Measurements from ENCODE around the gene ALKBH3.

Gene ALKBH3

DNA sequence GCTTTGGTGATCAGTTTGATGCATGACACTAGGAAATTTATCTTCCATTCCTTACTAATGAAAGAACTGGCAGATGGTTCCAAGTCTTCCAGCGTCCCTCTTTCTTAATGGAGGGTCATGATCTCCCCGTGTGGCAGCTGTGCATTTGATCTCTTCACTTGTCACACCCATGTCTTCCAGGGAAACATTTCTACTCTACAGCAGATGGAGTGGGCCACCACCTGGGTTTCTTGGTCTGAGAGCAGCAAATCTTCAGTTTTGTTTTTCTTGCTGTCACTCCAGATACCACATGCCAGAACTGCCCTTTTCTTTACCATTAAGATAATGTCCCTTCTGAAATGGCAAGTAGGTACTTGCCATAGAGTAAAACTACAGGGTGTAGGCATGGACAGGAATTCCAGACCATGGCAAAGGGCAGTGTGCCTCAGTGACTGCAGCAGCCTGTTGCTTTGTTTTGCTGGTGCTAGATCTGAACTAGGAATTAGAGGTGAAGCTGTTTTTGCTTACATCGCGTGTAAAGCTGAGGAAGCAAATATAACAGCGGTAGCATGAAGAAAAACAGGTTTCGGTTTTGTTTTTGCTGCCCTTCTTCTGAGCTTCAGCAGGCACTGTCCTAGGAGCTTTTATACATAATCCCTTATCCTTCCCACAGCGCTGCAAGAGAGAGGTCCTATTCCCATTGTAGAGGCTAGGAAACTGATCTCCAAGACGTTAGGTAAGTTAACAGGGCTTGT lies 41.1 kb downstream of the ALKBH3 start:
- DNase-seq (ENCODE audit: low spot score) (no peak), FAIRE-seq (no peak)

- DNase-seq (ENCODE audit: low spot score) (no peak), FAIRE-seq (no peak)
Measured at GRCh38 chr11:43922295-43922648, 41.6 kb downstream of the ALKBH3 start.

DNA sequence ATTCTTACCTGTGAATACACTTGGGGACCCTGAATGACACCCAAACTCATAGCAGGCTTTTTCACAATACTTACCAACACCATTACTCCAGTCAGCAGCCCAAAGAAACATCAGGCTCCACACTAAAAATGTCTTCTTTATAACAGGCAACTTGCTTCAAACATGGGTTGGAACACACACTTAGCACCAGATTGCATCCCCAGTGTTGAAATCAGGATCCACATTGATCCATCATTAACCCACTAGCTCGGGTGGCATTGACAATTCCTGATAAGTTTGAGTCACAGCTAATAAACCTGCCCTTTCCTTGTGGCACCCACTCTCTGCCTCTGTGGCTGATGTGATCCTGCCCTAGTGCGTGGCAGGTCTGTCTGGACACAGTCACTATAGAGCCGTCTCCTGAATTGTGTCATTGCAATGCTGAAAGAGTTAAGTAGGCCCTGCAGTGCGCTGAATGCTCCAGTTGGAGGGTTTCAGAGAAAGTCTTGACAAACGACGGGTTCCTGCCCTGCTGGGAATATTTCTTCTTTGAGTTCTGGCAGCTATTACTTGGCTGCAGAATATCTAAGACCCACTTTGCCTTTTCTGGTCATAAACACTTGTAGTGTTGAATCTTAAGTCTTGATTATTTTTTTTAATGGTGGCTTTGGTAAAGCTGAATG lies 42.2 kb downstream of the ALKBH3 start:
- DNase-seq (ENCODE audit: low spot score) (no peak), FAIRE-seq (no peak)

- FAIRE-seq: no peak
- DNase-seq (ENCODE audit: low spot score): no peak
Measured at GRCh38 chr11:43923406-43924111, 42.9 kb downstream of the ALKBH3 start.

DNA sequence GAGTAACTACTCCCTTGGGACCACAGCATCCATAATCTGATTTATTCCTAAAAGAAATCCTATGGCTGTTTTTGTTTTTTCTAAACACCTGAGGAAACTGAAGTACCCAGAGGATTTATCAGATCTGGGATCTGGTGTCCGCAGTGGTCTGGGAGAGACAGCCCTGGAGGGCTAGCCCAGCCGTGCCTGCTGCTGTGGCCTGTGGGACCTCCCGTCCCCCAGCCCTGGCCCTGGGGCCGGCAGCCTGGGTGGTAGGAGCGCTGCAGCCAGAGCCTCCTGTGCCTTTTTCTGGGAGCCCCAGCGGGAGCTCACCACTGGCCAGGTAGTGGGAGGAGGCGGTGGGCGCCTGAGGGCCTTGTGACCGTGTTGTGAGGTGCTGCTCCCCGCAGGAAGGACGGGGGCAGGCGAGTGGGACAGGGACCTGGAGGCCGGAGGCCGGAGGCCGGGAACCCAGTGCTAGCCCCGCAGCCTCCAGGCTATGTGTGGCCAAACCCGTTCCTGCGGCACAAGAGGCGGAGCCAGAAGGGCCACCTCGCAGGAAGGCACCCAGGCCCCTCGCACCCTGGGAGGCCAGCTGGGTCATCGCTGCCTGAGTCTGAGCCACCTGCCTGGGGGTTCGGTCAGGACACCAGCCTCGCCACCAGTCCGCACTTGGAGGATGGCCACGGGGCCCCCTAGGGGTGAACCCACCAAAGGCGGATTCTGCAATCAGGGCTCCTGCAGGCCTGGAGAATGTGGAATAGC lies 43.7 kb downstream of the ALKBH3 start:
- FAIRE-seq: no peak
- no peak for DNase-seq (ENCODE audit: low spot score)

GRCh38 chr11:43925063-43925931 lies 44.7 kb downstream of the ALKBH3 start:
- no peak for FAIRE-seq

DNA sequence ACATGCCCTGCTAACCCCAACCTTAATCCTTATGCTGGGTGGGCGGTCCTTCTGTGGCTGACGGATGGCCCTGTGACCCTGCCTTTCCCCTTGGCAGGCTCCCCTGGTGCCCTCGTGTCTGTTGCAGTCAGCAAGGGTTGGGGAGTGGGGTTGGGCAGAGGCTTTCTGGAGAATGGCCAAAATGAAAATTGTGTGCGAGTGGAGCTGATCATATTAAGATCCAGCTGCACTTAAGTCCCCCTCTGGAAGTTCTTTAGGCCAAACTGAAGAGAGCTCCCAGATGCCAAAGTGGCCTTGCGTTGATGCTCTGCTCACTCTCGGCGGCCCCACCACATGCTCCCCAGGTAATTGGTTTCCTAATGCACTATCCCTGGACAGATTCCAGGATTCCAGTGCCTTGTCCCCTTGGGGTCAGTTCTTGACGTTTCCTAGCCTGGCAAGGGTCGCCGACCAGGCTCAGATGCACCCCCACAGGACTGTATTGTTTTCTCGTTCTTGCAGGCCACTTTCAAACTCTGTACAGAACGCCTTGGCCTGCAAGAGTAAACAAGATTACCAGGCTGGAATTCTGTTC lies 45.4 kb downstream of the ALKBH3 start:
- DNase-seq (ENCODE audit: low spot score): no peak
- no peak for FAIRE-seq

More at GRCh38 chr11:43925063-43925931, 44.7 kb downstream of the ALKBH3 start:
- no peak for DNase-seq (ENCODE audit: low spot score)

DNA sequence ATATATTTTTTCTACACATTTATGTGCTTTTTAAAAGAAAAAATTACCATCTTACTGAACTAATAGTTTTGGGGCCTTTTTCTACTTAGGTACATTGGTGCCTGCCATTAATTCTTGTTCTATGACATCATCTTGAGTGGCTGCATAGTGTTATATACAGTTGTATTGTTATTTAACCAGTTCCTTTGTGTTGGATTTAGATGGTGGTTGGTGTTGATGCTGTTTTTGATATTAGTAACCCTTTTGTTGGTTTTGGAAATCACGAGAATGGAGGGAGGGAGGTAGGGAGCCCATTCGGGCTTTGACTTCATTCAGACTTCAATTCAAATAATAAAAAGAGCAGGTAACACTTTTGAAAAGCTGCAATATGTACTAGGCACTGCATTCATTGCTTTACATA lies 46.4 kb downstream of the ALKBH3 start:
- DNase-seq (ENCODE audit: low spot score) (no peak), FAIRE-seq (no peak)

DNA sequence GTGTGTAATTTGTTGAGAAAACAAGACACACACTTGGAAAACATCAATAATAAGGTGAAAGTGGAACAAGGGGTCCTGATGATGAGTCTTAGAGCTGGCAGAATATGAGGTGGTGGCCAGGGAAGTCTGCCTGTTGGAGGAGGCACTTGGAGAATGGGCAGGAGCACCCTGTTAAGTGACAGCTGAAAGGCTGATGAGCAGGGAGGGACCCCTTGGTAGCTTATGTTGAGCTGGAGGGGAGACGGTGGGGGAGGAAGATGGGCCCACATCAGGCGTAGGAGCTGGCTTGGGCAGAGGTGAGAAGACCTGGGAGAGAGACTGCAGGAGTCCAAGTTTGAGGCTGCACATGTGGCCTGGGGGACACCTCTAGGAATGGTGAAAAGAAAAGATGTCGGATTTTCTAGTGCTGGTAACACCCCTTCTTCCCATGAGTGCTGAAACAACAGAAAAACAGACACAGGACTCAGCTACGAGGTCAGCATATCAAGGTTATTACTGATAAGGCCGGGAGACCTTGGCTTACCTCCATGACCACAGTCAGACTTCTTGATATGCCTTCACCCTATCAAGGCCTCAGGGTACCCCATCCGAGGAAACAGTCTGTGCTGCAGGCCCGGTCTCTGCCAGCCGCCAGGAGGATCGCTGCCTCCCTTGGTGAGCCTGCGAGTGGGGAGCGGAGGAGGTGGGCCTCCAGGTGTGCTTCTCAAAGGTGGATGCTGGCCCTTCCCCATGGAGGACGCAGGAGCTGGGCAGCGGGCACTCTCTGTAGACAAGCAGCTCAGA lies 47.5 kb downstream of the ALKBH3 start:
- no peak for DNase-seq (ENCODE audit: low spot score)
- no peak for FAIRE-seq

GRCh38 chr11:43928721-43929120 lies 48.1 kb downstream of the ALKBH3 start:
- DNase-seq (ENCODE audit: low spot score) (no peak), FAIRE-seq (no peak)

GRCh38 chr11:43930868-43931716 lies 50.5 kb downstream of the ALKBH3 start:
- no peak for DNase-seq (ENCODE audit: low spot score)
- no peak for FAIRE-seq

DNA sequence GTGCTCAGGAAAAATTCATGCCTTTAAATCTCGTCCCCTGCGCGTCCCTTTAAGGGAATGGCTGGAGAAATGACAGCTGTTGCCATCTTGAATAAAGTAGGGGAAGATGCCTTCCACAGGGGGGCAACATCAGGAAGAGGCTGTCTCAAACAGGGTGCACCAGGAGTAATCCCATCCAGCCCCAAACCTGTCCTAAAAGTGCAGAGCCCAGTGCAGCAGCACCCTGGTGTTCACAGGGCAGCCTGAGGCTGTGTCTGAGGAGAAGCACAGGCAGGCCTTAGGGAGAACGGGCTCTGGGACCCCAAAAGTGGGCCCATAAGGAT lies 51.0 kb downstream of the ALKBH3 start:
- no peak for FAIRE-seq
- DNase-seq (ENCODE audit: low spot score): no peak

DNA sequence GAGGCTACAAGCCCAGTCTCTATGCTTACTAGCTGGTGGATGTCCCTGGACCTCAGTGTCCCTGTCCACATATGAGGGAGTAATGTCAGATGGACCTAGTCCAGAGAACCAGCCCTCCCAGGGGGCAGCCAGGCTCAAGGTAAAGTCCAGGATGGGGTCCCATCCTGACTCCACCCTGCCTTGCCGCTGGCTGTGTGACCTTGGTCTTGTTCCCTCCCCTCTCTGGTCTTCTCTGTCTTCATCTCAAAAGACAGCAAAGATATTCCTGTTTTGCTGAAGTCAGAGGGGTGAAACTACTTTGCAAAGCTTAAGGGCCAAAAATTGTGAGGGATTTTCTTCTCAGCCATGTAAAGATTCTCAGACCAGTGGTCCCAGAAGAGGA lies 52.6 kb downstream of the ALKBH3 start:
- FAIRE-seq (no peak), DNase-seq (ENCODE audit: low spot score) (no peak)

DNA sequence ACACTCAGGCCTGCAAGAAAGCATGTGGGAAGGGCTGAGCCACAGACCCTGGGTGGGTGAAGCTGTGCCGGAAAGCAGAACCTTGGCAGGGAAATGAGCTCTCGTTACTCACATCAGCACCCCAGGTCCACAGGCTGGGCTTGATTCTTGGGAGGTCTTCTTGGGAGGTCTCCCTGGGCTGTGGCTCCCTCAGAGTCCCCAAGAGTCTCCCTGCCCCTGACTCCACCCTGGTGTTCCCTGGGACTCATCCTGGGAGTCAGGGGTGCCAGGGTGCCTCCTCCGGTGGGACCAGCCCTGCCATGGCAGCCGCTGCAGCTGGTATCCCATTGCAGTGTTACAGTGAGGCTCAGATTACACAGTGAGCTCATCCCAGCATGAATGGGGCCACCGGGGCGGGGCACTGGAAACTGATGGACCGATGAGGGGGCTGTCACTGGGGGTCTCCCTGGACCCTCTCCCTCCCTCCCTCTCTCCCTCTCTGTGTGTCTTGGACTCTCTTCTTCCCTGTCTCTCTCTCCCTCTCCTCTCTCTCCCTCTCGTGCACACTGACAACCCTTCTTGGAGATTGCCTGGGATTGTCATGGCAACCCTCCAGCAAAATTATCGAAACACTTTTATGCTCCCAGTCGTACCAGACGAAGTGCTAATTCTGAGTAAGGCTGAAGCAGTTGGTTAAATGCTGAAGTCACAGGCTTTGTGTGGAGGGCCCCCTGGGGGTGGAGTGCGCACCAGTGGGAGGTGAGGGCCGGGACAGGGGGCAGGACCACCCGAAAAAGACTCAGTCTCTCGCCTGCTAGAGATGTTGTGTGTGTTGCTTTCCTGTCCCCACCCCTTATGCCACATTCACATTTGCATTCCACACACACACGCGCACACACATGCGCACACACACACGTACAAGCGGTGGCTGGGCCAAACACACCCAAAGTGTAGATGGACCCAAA lies 53.2 kb downstream of the ALKBH3 start:
- FAIRE-seq: no peak
- DNase-seq (ENCODE audit: low spot score): no peak

DNA sequence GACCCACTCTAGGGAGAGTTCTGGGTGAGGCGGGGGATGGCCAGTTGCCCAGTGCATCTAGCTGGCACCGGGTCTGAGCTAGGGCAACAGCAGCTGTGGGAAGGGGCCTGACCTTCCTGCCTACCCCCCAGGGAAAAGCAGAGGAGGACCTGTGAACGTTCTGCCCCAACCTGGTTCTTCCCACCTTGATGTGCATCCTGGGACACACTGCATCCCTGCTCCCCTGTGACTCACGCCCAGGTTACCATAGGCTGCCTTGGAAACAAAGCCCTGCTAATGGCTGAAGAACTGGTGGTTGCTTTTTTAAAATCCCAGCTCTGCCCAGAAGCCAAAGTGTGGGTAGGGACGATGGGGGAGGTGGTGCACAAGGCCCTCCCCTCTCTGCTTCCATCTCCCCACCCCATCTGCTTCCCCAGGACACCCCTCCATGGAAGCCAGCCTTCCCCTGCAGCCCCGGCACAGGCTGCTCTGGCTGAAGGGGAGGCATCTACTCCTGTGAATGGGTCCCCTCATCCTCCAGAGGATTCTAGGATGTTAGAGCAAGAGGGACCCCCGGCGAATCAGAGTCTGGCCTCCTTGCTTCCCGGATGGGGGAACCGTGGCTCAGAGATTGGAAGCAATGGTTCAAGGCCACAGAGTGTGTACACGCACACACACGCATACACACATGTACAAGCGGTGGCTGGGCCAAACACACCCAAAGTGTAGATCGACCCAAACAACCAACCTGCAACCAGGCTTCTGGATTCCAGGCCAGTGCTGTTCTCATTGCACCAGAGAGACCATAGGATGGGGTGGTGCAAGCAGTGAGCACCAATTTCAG lies 54.2 kb downstream of the ALKBH3 start:
- FAIRE-seq (no peak), DNase-seq (ENCODE audit: low spot score) (no peak)

DNA sequence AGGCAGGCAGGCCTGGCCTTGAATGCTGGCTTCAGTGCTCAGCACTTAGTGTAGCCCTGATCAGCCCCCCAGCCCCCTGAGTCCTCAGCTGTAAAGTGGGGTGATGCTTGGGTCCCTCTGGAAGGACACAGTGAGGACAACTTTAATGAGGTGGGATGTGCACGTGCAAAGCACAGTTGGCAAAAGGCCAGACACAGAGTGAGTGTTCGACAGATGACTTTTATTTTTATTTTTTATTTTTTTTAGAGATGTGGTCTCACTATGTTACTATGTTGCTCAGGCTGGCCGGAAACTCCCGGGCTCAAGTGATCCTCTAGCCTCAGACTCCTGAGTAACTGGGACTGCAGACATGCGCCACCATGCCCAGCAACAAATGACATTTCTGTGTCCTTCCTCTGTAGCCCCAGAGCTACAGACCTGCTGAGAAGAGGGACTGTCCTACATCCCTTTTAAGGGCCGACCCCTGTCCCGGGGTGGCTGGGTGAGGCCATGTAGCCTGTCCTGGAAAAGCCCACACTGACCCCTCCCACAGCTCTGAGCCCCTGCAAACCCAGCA lies 54.9 kb downstream of the ALKBH3 start:
- FAIRE-seq: no peak
- DNase-seq (ENCODE audit: low spot score): no peak

DNA sequence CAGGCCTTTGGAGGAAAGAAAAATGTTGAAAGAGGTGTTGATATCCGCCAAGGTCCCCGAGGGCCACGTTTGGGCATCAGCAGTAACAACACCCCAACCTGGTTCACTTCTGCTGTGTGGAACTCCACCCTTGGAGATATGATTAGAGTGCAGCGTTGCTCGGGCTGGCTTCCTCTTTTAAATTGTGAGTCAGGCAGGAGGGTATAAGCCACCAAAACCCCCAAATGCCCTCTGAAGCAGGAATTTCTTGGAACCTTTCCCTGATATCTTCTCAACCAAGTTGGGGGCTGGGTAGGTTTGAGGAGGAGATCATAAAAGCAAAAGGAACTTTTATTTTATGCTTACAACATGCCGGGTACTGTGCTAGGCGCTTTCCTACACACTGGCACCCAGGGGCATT lies 55.4 kb downstream of the ALKBH3 start:
- no peak for DNase-seq (ENCODE audit: low spot score)
- no peak for FAIRE-seq
